Activated naive CD8-positive, alpha-beta T cell treated with anti-CD3 and anti-CD28 coated beads, Interleukin-2, amount 50 U/mL, for 24 hours (primary cell): ENCODE data around the gene BTBD10.

Source experiments
- ATAC-seq: fragments of 150-1000 bp; cut with Tn5 transposase; one replicate; pipeline ENCODE4 v1.10.0; 2021
- DNase-seq: peaks from one replicate; pipeline ENCODE4 v3.0.0; 2021
- H3K27ac Mint-ChIP-seq: one replicate; pipeline ENCODE4 v1.8.0; 2021; ENCODE audit warnings: mild to moderate bottlenecking, mixed read lengths
- H3K27me3 Mint-ChIP-seq: one replicate; pipeline ENCODE4 v1.8.0; 2021; ENCODE audit warnings: mixed read lengths
- H3K36me3 Mint-ChIP-seq: one replicate; pipeline ENCODE4 v1.8.0; 2021; ENCODE audit warnings: low read depth, mixed read lengths
- H3K4me1 Mint-ChIP-seq: one replicate; pipeline ENCODE4 v1.8.0; 2021; ENCODE audit warnings: mixed read lengths
- H3K4me3 Mint-ChIP-seq: one replicate; pipeline ENCODE4 v1.8.0; 2021; ENCODE audit warnings: mild to moderate bottlenecking, moderate library complexity, mixed read lengths
- H3K9me3 Mint-ChIP-seq: one replicate; pipeline ENCODE4 v1.8.0; 2021; ENCODE audit warnings: mixed read lengths

BTBD10 gene

DNA sequence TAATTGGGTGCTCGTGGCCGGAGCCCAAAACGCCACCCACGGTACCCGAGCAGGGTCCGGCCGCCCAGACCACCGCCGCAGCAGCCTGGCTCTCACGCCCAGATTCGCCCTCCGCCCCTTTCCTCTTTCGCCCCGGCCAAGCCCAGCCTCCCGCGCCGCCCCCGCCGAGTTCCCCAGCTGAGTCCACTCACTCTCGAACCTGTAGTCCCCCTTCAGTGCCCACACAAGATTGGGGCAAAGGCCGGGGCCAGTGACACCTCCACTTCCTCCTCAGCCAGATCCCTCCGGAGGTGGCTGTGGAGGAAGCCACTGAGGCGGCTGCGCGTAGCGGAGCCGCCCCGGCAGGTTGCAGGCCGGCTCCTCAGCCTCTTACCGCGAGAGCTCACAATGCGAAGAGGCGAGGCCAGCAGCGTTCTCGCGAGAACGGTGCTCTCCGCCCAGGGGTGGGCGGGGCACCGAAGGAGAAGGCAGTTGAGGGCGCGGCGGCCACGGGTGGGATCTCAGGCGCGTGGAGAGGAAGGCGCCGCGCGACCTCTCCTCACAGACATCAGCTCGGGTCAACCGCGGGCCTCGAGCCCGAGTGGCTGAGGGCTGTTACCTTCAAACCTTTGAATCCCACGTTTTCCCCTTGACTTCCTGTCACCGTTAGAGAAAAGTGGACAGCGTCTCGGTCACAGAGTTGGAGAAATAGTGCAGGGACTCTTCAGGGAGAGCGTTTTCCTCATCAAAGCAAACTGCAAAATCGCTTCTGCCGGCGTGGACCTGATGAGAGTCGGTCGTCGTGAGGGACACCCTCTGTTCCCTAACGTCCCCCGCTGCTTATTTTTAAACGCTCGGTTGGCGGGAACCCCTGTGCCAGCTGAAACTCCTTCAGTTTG, at the start of gene BTBD10:
TSS of gene BTBD10 (minus strand) at position 322 of the 878 bp plus-strand sequence. CDS start 18,098 bp downstream, outside the sequence.
- H3K4me3 Mint-ChIP-seq, result peak within 1 kb of the TSS; percentile 97
- H3K27ac Mint-ChIP-seq, result peak within 1 kb of the TSS; percentile 96
- H3K36me3 Mint-ChIP-seq, result peaks cover 6% of the 10 kb centered on the region
- H3K4me1 Mint-ChIP-seq, result peaks cover 39% of the 10 kb centered on the region
- H3K9me3 Mint-ChIP-seq, result no peaks in the 10 kb centered on the region
- no peaks in the 10 kb centered on the region for H3K27me3 Mint-ChIP-seq
- ATAC-seq, result peak; percentile 99
- peak; percentile 90 for DNase-seq

- no peaks in the 10 kb centered on the region for H3K9me3 Mint-ChIP-seq
- no peaks in the 10 kb centered on the region for H3K36me3 Mint-ChIP-seq
- no peak overlapping the region for H3K27ac Mint-ChIP-seq
- H3K4me1 Mint-ChIP-seq, result no peaks in the 10 kb centered on the region
- no peak for ATAC-seq
- H3K4me3 Mint-ChIP-seq, result no peak overlapping the region
- H3K27me3 Mint-ChIP-seq, result peaks cover 31% of the 10 kb centered on the region
- DNase-seq, result no peak
Observed at GRCh38 chr11:13503393-13503792, 40.4 kb upstream of the BTBD10 start.

DNA sequence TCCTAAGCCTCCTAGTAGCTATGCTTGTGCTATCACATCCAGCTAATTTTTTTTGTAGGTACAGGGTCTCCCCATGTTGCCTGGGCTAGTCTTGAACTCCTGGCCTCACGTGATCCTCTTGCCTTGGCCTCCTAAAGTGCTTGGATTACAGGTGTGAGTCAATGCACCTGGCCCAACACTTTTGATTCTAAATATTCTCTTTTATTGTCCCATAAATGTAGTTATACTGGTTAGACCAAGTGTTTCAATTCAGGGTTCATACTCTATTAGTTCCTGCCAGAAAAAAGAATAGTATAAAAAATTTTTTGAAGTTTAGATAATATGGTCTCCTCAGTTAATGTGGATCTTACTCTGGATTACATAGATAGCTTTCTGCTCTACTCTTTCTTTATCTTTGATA, 39.5 kb upstream of the BTBD10 start:
- no peak overlapping the region for H3K4me3 Mint-ChIP-seq
- H3K36me3 Mint-ChIP-seq, result no peaks in the 10 kb centered on the region
- H3K27ac Mint-ChIP-seq, result no peak overlapping the region
- H3K9me3 Mint-ChIP-seq, result no peaks in the 10 kb centered on the region
- no peak for ATAC-seq
- no peaks in the 10 kb centered on the region for H3K4me1 Mint-ChIP-seq
- no peak for DNase-seq
- H3K27me3 Mint-ChIP-seq, result peaks cover 35% of the 10 kb centered on the region

- no peak within 1 kb of the TSS for H3K27ac Mint-ChIP-seq
- no peaks in the 10 kb centered on the region for H3K9me3 Mint-ChIP-seq
- no peaks in the 10 kb centered on the region for H3K36me3 Mint-ChIP-seq
- no peak within 1 kb of the TSS for H3K4me3 Mint-ChIP-seq
- ATAC-seq, result no peak
- peaks cover 22% of the 10 kb centered on the region for H3K27me3 Mint-ChIP-seq
- no peak for DNase-seq
- H3K4me1 Mint-ChIP-seq, result no peaks in the 10 kb centered on the region
Observed at GRCh38 chr11:13495929-13496328, 32.9 kb upstream of the BTBD10 start, which contains the start of gene PTH. Gene PTH, minus strand, starts transcription at chr11:13495997. Its CDS starts 3,142 bp downstream, at chr11:13492855.

DNA sequence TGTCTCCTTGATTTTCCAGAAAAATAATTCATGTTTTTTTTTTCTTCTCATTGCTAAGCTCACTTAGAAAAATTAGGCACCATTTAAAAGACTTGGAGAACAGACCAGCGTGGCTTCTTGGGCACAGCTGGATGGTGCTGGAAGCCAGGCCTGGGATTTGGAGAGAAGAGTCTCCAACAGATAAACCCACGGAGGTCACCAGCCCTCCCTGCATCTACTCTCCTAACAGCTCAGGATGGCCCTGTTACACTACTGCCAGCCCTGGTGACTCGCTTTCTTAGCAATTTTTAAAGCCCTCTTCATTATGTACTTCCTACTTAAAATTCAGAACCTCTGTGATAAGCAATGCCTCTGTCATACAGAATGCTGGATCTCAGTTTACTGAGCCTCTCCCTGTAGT, 31.0 kb upstream of the BTBD10 start:
- Mint-ChIP-seq H3K4me3 (no peak overlapping the region), H3K4me1 (no peaks in the 10 kb centered on the region), H3K9me3 (no peaks in the 10 kb centered on the region), H3K27ac (no peak overlapping the region), H3K36me3 (no peaks in the 10 kb centered on the region), H3K27me3 (peaks cover 13% of the 10 kb centered on the region)
- DNase-seq (no peak), ATAC-seq (no peak)

- DNase-seq (no peak), ATAC-seq (peak; percentile 40)
- Mint-ChIP-seq H3K4me1 (peaks cover 4% of the 10 kb centered on the region), H3K9me3 (no peaks in the 10 kb centered on the region), H3K27ac (no peak overlapping the region), H3K36me3 (no peaks in the 10 kb centered on the region), H3K4me3 (peak overlapping the region; percentile 35), H3K27me3 (no peaks in the 10 kb centered on the region)
Observed at GRCh38 chr11:13487661-13488030, 24.6 kb upstream of the BTBD10 start.

DNA sequence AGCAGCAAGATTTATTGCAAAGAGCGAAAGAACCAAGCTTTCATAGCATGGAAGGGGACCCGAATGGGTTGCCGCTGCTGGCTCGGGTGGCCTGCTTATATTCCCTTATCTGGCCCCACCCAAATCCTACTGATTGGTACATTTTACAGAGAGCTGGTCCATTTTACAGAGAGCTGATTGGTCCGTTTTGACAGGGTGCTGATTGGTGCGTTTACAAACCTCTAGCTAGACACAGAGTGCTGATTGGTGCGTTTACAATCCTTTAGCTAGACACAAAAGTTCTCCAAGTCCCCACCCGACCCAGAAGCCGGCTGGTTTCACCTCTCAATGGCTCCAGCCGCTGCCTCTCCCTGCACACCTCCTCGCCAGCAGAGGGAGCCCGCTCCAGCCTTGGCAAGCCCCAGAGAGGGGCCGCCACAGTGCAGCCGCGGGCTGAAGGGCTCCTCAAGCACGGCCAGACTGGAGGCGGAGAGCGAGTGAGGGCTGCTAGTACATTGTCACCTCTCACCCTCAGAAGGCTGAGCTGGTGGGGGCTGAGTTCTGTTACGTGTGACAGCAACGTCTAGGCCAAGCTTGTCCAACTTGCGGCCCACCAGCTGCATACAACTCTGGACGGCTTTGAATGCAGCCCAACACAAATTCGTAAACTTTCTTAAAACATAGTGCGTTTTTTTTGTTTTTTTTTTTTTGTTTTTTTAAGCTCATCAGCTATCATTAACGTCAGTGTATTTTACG, 24.1 kb upstream of the BTBD10 start:
- peaks cover 2% of the 10 kb centered on the region for H3K27me3 Mint-ChIP-seq
- no peaks in the 10 kb centered on the region for H3K36me3 Mint-ChIP-seq
- DNase-seq, result peak; percentile 55
- H3K27ac Mint-ChIP-seq, result no peak overlapping the region
- peaks cover 4% of the 10 kb centered on the region for H3K4me1 Mint-ChIP-seq
- peak; percentile 81 for ATAC-seq
- peak overlapping the region; percentile 35 for H3K4me3 Mint-ChIP-seq
- no peaks in the 10 kb centered on the region for H3K9me3 Mint-ChIP-seq

DNA sequence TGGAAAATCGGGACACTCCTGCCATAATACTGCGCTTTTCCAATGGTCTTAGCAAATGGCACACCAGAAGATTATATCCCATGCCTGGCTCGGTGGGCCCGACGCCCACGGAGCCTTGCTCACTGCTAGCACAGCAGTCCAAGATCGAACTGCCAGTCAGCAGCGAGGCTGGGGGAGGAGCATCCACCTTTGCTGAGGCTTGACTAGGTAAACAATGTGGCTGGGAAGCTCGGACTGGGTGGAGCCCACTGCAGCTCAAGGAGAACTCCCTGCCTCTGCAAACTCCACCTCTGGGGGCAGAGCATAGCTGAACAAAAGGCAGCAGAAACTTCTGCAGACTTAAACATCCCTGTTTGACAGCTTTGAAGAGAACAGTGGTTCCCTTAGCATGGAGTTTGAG, 17.2 kb upstream of the BTBD10 start:
- Mint-ChIP-seq H3K4me1 (no peaks in the 10 kb centered on the region), H3K27me3 (peaks cover 17% of the 10 kb centered on the region), H3K27ac (no peak overlapping the region), H3K9me3 (no peaks in the 10 kb centered on the region), H3K4me3 (no peak overlapping the region), H3K36me3 (no peaks in the 10 kb centered on the region)
- ATAC-seq (no peak), DNase-seq (no peak)

GRCh38 chr11:13479688-13480087, 16.7 kb upstream of the BTBD10 start:
- no peak for ATAC-seq
- H3K4me3 Mint-ChIP-seq, result no peak overlapping the region

GRCh38 chr11:13475091-13475490, 12.1 kb upstream of the BTBD10 start:
- ATAC-seq (no peak), DNase-seq (no peak)
- Mint-ChIP-seq H3K4me1 (no peaks in the 10 kb centered on the region), H3K9me3 (no peaks in the 10 kb centered on the region), H3K27me3 (peaks cover 19% of the 10 kb centered on the region), H3K36me3 (no peaks in the 10 kb centered on the region), H3K4me3 (no peak overlapping the region), H3K27ac (no peak overlapping the region)

More at GRCh38 chr11:13479688-13480087, 16.7 kb upstream of the BTBD10 start:
- DNase-seq, result no peak
- H3K9me3 Mint-ChIP-seq, result no peaks in the 10 kb centered on the region
- H3K4me1 Mint-ChIP-seq, result no peaks in the 10 kb centered on the region
- H3K27me3 Mint-ChIP-seq, result peaks cover 17% of the 10 kb centered on the region
- H3K27ac Mint-ChIP-seq, result no peak overlapping the region
- H3K36me3 Mint-ChIP-seq, result no peaks in the 10 kb centered on the region

GRCh38 chr11:13473013-13473722, 10.1 kb upstream of the BTBD10 start:
- ATAC-seq, result no peak
- no peak for DNase-seq
- H3K4me1 Mint-ChIP-seq, result no peaks in the 10 kb centered on the region
- no peak overlapping the region for H3K27ac Mint-ChIP-seq
- no peak overlapping the region for H3K4me3 Mint-ChIP-seq
- H3K36me3 Mint-ChIP-seq, result no peaks in the 10 kb centered on the region
- no peaks in the 10 kb centered on the region for H3K9me3 Mint-ChIP-seq
- H3K27me3 Mint-ChIP-seq, result peaks cover 12% of the 10 kb centered on the region

GRCh38 chr11:13468750-13469149, 5.7 kb upstream of the BTBD10 start:
- Mint-ChIP-seq H3K27ac (no peak overlapping the region), H3K4me1 (peaks cover 6% of the 10 kb centered on the region), H3K4me3 (no peak overlapping the region), H3K27me3 (peaks cover 8% of the 10 kb centered on the region), H3K9me3 (no peaks in the 10 kb centered on the region), H3K36me3 (no peaks in the 10 kb centered on the region)
- DNase-seq (no peak), ATAC-seq (no peak)

DNA sequence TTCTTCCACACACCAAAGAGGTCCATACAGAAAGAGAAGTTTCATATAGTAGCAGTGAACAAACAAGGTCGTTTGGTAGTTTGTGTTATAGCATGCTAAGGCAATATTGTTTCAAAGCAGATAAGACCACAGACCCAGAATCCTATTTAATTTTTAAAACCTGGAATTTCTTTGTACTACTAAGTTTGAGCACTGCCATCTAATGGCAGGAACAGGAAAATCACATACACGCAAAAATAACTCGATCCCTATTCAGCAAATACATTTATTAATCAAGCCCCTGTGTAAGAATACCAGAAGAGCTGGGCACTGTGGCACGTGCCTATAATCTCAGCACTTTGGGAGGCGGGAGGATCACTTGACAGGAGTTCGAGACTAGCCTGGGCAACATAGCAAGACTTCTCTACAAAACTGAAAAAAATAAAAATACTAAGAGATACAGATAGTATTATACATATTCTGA, 2.9 kb upstream of the BTBD10 start:
- H3K4me1 Mint-ChIP-seq, result peaks cover 27% of the 10 kb centered on the region
- no peak overlapping the region for H3K4me3 Mint-ChIP-seq
- no peak overlapping the region for H3K27ac Mint-ChIP-seq

DNA sequence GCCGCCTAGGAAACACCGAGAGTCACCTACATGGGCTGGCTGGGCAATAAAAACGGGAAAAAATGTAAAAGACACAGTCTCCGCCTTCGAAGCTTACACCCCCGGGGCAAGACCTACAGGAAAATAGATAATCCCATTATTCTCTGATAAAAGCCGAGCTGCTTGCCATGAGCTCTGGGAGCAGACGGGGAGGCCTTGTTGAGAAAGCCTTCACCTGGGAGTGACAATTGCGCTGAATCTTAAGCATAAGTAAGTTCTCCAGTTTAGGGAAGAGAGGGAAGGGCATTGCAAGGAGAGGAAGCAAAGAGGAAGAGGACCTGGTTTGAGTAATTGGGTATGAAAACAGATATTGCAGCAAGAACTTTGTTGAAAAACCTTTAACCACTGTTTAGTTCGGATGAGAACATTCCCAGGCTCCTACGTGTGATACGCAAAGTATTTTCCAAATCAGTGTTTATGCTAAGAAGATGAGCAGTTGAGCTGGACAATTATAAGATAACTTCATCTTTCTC, 813 bp upstream of the BTBD10 start:
- H3K27me3 Mint-ChIP-seq, result no peaks in the 10 kb centered on the region
- peaks cover 6% of the 10 kb centered on the region for H3K36me3 Mint-ChIP-seq
- ATAC-seq (no peak), DNase-seq (peak; percentile 21)
- peak overlapping the region; percentile 97 for H3K4me3 Mint-ChIP-seq
- H3K4me1 Mint-ChIP-seq, result peaks cover 39% of the 10 kb centered on the region
- H3K9me3 Mint-ChIP-seq, result no peaks in the 10 kb centered on the region
- peak overlapping the region; percentile 96 for H3K27ac Mint-ChIP-seq

More for the DNA sequence above, 2.9 kb upstream of the BTBD10 start:
- DNase-seq, result no peak
- peaks cover 8% of the 10 kb centered on the region for H3K27me3 Mint-ChIP-seq
- H3K9me3 Mint-ChIP-seq, result no peaks in the 10 kb centered on the region
- ATAC-seq, result no peak
- H3K36me3 Mint-ChIP-seq, result no peaks in the 10 kb centered on the region
